ENCODE measurements around the gene PNKD.

PNKD gene

GRCh38 chr2:218269900-218270720, at the start of gene PNKD, which contains the start of gene AAMP:
TSS of gene PNKD (plus strand) at chr2:218270519. CDS start at chr2:218270536, 17 bp downstream.
TSS of gene AAMP (minus strand) at chr2:218270137. CDS start at chr2:218270086, 51 bp downstream.
- DNase-seq = peak; percentile 100

- no peak for DNase-seq
Measured at GRCh38 chr2:218221000-218221399, 49.3 kb upstream of the PNKD start.

GRCh38 chr2:218223046-218223445, 47.3 kb upstream of the PNKD start:
- DNase-seq = no peak

- no peak for DNase-seq
Measured at GRCh38 chr2:218224186-218224585, 46.1 kb upstream of the PNKD start.

GRCh38 chr2:218226903-218227302, 43.4 kb upstream of the PNKD start:
- DNase-seq = no peak

- no peak for DNase-seq
Measured at GRCh38 chr2:218228366-218229090, 41.8 kb upstream of the PNKD start.

GRCh38 chr2:218229239-218229638, 41.1 kb upstream of the PNKD start:
- DNase-seq = peak; percentile 29

GRCh38 chr2:218229851-218230250, 40.5 kb upstream of the PNKD start:
- no peak for DNase-seq

- DNase-seq = no peak
Measured at GRCh38 chr2:218230882-218231281, 39.4 kb upstream of the PNKD start.

- DNase-seq = no peak
Measured at GRCh38 chr2:218233543-218233942, 36.8 kb upstream of the PNKD start.

GRCh38 chr2:218234521-218234920, 35.8 kb upstream of the PNKD start:
- no peak for DNase-seq

- no peak for DNase-seq
Measured at GRCh38 chr2:218235017-218235416, 35.3 kb upstream of the PNKD start.

- no peak for DNase-seq
Measured at GRCh38 chr2:218236829-218237228, 33.5 kb upstream of the PNKD start.

- no peak for DNase-seq
Measured at GRCh38 chr2:218238887-218239286, 31.4 kb upstream of the PNKD start.

- no peak for DNase-seq
Measured at GRCh38 chr2:218244204-218244603, 26.1 kb upstream of the PNKD start.

- DNase-seq = no peak
Measured at GRCh38 chr2:218244665-218245064, 25.7 kb upstream of the PNKD start.

- no peak for DNase-seq
Measured at GRCh38 chr2:218245214-218245613, 25.1 kb upstream of the PNKD start.

GRCh38 chr2:218249691-218250090, 20.6 kb upstream of the PNKD start:
- no peak for DNase-seq

- DNase-seq = no peak
Measured at GRCh38 chr2:218252509-218253231, 17.6 kb upstream of the PNKD start.

- no peak for DNase-seq
Measured at GRCh38 chr2:218253232-218253625, 17.1 kb upstream of the PNKD start.

- DNase-seq = no peak
Measured at GRCh38 chr2:218255446-218255845, 14.9 kb upstream of the PNKD start.

- DNase-seq = no peak
Measured at GRCh38 chr2:218256612-218257350, 13.5 kb upstream of the PNKD start.
